Neural progenitor cell (in vitro differentiated cells): ENCODE results near the gene NR3C2. TPM values are rescaled to one million over a fixed set of nuclear protein-coding genes. Genes with fewer than 3 reads are reported as not detected.
"Not testable (repeated sequence)": the region's sequence is repeated elsewhere in the genome, so short reads cannot be mapped to it uniquely, and the experiment has no call there.

Experiments
- DNase-seq: peaks from one replicate; pipeline ENCODE4 v3.0.0-alpha.2; 2016; ENCODE audit warnings: low spot score
- H2AFZ ChIP-seq: fragments of 200-600 bp; sonication (generic); replicated peaks from 2 replicates; pipeline ENCODE4 v1.6.1; 2016; ENCODE audit warnings: antibody characterized with exemption
- H3F3A ChIP-seq: fragments of 200-600 bp; sonication (generic); 2 replicates; pipeline ENCODE4 v1.6.1; 2016; ENCODE audit warnings: antibody characterized with exemption, low read depth
- H3K27ac ChIP-seq: fragments of 200-600 bp; sonication (generic); 2 replicates; pipeline ENCODE4 v1.5.1; 2016; ENCODE audit warnings: mild to moderate bottlenecking
- H3K27me3 ChIP-seq: fragments of 200-600 bp; sonication (generic); 2 replicates; pipeline ENCODE4 v1.6.1; 2016; ENCODE audit warnings: mild to moderate bottlenecking, moderate library complexity
- H3K36me3 ChIP-seq: fragments of 200-600 bp; sonication (generic); 2 replicates; pipeline ENCODE4 v1.5.1; 2016
- H3K4me1 ChIP-seq: fragments of 200-600 bp; sonication (generic); 2 replicates; pipeline ENCODE4 v1.6.1; 2016; ENCODE audit warnings: mixed run types
- H3K4me2 ChIP-seq: fragments of 200-600 bp; sonication (generic); 2 replicates; pipeline ENCODE4 v1.6.1; 2016
- H3K4me3 ChIP-seq: fragments of 200-600 bp; sonication (generic); 2 replicates; pipeline ENCODE4 v1.5.1; 2016
- H3K79me2 ChIP-seq: fragments of 200-600 bp; sonication (generic); 2 replicates; pipeline ENCODE4 v1.6.1; 2016; ENCODE audit warnings: low read depth
- H3K9ac ChIP-seq: fragments of 200-600 bp; sonication (generic); 2 replicates; pipeline ENCODE4 v1.6.1; 2016
- H3K9me3 ChIP-seq: fragments of 200-600 bp; sonication (generic); 2 replicates; pipeline ENCODE4 v1.5.1; 2016; ENCODE audit warnings: low read depth
- H4K20me1 ChIP-seq: fragments of 200-600 bp; sonication (generic); 2 replicates; pipeline ENCODE4 v1.6.1; 2016; ENCODE audit warnings: low read depth
- H3K27ac Mint-ChIP-seq: 3 replicates; pipeline ENCODE4 v1.8.0; 2021; ENCODE audit warnings: mixed read lengths
- H3K27me3 Mint-ChIP-seq: 2 replicates; pipeline ENCODE4 v1.8.0; 2022; ENCODE audit warnings: low read depth, mild to moderate bottlenecking, inconsistent platforms, moderate library complexity, mixed read lengths; ENCODE audit not compliant: insufficient read depth
- H3K36me3 Mint-ChIP-seq: 3 replicates; pipeline ENCODE4 v1.8.0; 2021; ENCODE audit warnings: mixed read lengths
- H3K4me1 Mint-ChIP-seq: 3 replicates; pipeline ENCODE4 v1.8.0; 2021; ENCODE audit warnings: mixed read lengths
- H3K4me3 Mint-ChIP-seq: 3 replicates; pipeline ENCODE4 v1.8.0; 2021; ENCODE audit warnings: mild to moderate bottlenecking, moderate library complexity, mixed read lengths
- H3K9me3 Mint-ChIP-seq: 3 replicates; pipeline ENCODE4 v1.8.0; 2020; ENCODE audit warnings: mixed read lengths
- CTCF ChIP-seq: fragments of 200-600 bp; sonication (generic); IDR thresholded peaks from 2 replicates; pipeline ENCODE4 v1.5.1; 2017; ENCODE audit warnings: antibody characterized with exemption, mild to moderate bottlenecking
- EZH2 ChIP-seq: fragments of 200-600 bp; sonication (generic); IDR thresholded peaks from 2 replicates; pipeline ENCODE4 v1.6.1; 2017; ENCODE audit warnings: antibody characterized with exemption, mild to moderate bottlenecking, moderate library complexity
- EZH2phosphoT487 ChIP-seq: fragments of 200-600 bp; sonication (generic); IDR thresholded peaks from 2 replicates; pipeline ENCODE4 v1.6.1; 2017; ENCODE audit warnings: antibody characterized with exemption
- total RNA-seq: library from RNA; depleted of rRNA; stranded (reverse); fragments of >200 nt; gene quantifications from 2 replicates; pipeline ENCODE4 v1.2.3, GENCODE V29; 2015; ENCODE audit warnings: low replicate concordance

Gene NR3C2
- total RNA-seq, 1 donor from 2014 or later, result 0.73 TPM

- no peaks in the 10 kb centered on the region for H3K27me3 Mint-ChIP-seq
- no peaks in the 10 kb centered on the region for H3K27me3 ChIP-seq
- H3K9ac ChIP-seq, result no peak overlapping the region
- no peak overlapping the region for H3K4me3 ChIP-seq
- H3K9me3 ChIP-seq, result no peaks in the 10 kb centered on the region
- H2AFZ ChIP-seq, result no peak overlapping the region
- H3K4me1 Mint-ChIP-seq, result no peaks in the 10 kb centered on the region
- H4K20me1 ChIP-seq, result no peaks in the 10 kb centered on the region
- no peak for DNase-seq
- no peaks in the 10 kb centered on the region for H3K9me3 Mint-ChIP-seq
- no peaks in the 10 kb centered on the region for H3K36me3 ChIP-seq
- H3K36me3 Mint-ChIP-seq, result no peaks in the 10 kb centered on the region
- TF ChIP-seq CTCF (no peak), EZH2 (no peak), EZH2phosphoT487 (no peak)
- H3K4me2 ChIP-seq, result no peak overlapping the region
- H3K27ac ChIP-seq, result no peak overlapping the region
- H3K27ac Mint-ChIP-seq, result no peak overlapping the region
- no peaks in the 10 kb centered on the region for H3F3A ChIP-seq
- H3K4me3 Mint-ChIP-seq, result no peak overlapping the region
- H3K79me2 ChIP-seq, result no peaks in the 10 kb centered on the region
- no peaks in the 10 kb centered on the region for H3K4me1 ChIP-seq
These were observed 351.4 kb downstream of the NR3C2 start for GRCh38 chr4:148090503-148091476.

- no peaks in the 10 kb centered on the region for H3K27me3 Mint-ChIP-seq
- Histone ChIP-seq H2AFZ (no peak overlapping the region), H3K9ac (no peak overlapping the region), H3K79me2 (no peaks in the 10 kb centered on the region), H3F3A (no peaks in the 10 kb centered on the region), H3K4me1 (no peaks in the 10 kb centered on the region), H4K20me1 (no peaks in the 10 kb centered on the region), H3K4me3 (no peak overlapping the region), H3K27ac (no peak overlapping the region), H3K4me2 (no peak overlapping the region), H3K36me3 (no peaks in the 10 kb centered on the region), H3K9me3 (no peaks in the 10 kb centered on the region), H3K27me3 (no peaks in the 10 kb centered on the region)
- DNase-seq, result no peak
- no peaks in the 10 kb centered on the region for H3K9me3 Mint-ChIP-seq
- TF ChIP-seq EZH2phosphoT487 (no peak), EZH2 (no peak), CTCF (no peak)
- H3K27ac Mint-ChIP-seq, result no peak overlapping the region
- H3K4me3 Mint-ChIP-seq, result no peak overlapping the region
- no peaks in the 10 kb centered on the region for H3K4me1 Mint-ChIP-seq
- H3K36me3 Mint-ChIP-seq, result no peaks in the 10 kb centered on the region
These were observed 352.2 kb downstream of the NR3C2 start for GRCh38 chr4:148090029-148090428.

- no peak overlapping the region for H3K4me3 ChIP-seq
- H3K4me1 ChIP-seq, result no peaks in the 10 kb centered on the region
- H4K20me1 ChIP-seq, result no peaks in the 10 kb centered on the region
- no peaks in the 10 kb centered on the region for H3F3A ChIP-seq
- Mint-ChIP-seq H3K36me3 (no peaks in the 10 kb centered on the region), H3K9me3 (no peaks in the 10 kb centered on the region), H3K27me3 (no peaks in the 10 kb centered on the region), H3K4me3 (no peak overlapping the region), H3K27ac (no peak overlapping the region), H3K4me1 (no peaks in the 10 kb centered on the region)
- no peaks in the 10 kb centered on the region for H3K27me3 ChIP-seq
- no peak overlapping the region for H3K27ac ChIP-seq
- no peaks in the 10 kb centered on the region for H3K9me3 ChIP-seq
- H3K79me2 ChIP-seq, result no peaks in the 10 kb centered on the region
- no peak for DNase-seq
- no peak overlapping the region for H3K4me2 ChIP-seq
- no peaks in the 10 kb centered on the region for H3K36me3 ChIP-seq
- H2AFZ ChIP-seq, result no peak overlapping the region
- no peak overlapping the region for H3K9ac ChIP-seq
- TF ChIP-seq EZH2, result no peak
- no peak for TF ChIP-seq CTCF
- TF ChIP-seq EZH2phosphoT487, result no peak
These were observed 352.6 kb downstream of the NR3C2 start for GRCh38 chr4:148089624-148090023.

- H3K36me3 ChIP-seq, H3K27ac Mint-ChIP-seq, H3K4me3 ChIP-seq, H3K4me1 Mint-ChIP-seq, H2AFZ ChIP-seq, H3K27ac ChIP-seq, H3F3A ChIP-seq, H3K9me3 ChIP-seq, H3K9ac ChIP-seq, H3K27me3 Mint-ChIP-seq, H3K36me3 Mint-ChIP-seq, H3K9me3 Mint-ChIP-seq, H3K4me3 Mint-ChIP-seq, H3K27me3 ChIP-seq, H3K79me2 ChIP-seq, H3K4me2 ChIP-seq, H3K4me1 ChIP-seq, H4K20me1 ChIP-seq, DNase-seq: not testable (repeated sequence)
These were observed 359.1 kb downstream of the NR3C2 start for GRCh38 chr4:148083073-148083472.
